IPS DF 6.9 (cell line): Measurements from ENCODE around the gene RPL36.

Experiments
- DNase-seq: peaks from one replicate; pipeline ENCODE4 v3.0.0-alpha.2; 2013; ENCODE audit warnings: low read depth, low spot score
- H3K27ac ChIP-seq: one replicate; pipeline ENCODE4 v1.5.1; 2013; ENCODE audit warnings: low read length, control low read depth
- H3K27me3 ChIP-seq: 2 replicates; pipeline ENCODE4 v1.6.1; 2013; ENCODE audit warnings: mild to moderate bottlenecking, low read length; ENCODE audit not compliant: control insufficient read depth, insufficient read depth
- H3K36me3 ChIP-seq: 2 replicates; pipeline ENCODE4 v1.6.1; 2013; ENCODE audit warnings: low read length; ENCODE audit not compliant: control insufficient read depth, insufficient read depth
- H3K4me1 ChIP-seq: 2 replicates; pipeline ENCODE4 v1.6.1; 2013; ENCODE audit warnings: low read length; ENCODE audit not compliant: control insufficient read depth, insufficient read depth
- H3K4me3 ChIP-seq: 2 replicates; pipeline ENCODE4 v1.5.1; 2013; ENCODE audit warnings: mild to moderate bottlenecking, low read length
- H3K9me3 ChIP-seq: 2 replicates; pipeline ENCODE4 v1.6.1; 2013; ENCODE audit warnings: low read length, inconsistent platforms; ENCODE audit not compliant: control insufficient read depth, insufficient read depth
- WGBS: extraction: QIAGEN DNeasy Blood & Tissue Kit; methylation state at CpG from one replicate; pipeline ENCODE4 v1.1.7; 2013; ENCODE audit warnings: mixed read lengths, missing lambda C conversion rate; ENCODE audit not compliant: insufficient read length, insufficient coverage; 5-methylcytosine and 5-hydroxymethylcytosine counted together

Gene RPL36

DNA sequence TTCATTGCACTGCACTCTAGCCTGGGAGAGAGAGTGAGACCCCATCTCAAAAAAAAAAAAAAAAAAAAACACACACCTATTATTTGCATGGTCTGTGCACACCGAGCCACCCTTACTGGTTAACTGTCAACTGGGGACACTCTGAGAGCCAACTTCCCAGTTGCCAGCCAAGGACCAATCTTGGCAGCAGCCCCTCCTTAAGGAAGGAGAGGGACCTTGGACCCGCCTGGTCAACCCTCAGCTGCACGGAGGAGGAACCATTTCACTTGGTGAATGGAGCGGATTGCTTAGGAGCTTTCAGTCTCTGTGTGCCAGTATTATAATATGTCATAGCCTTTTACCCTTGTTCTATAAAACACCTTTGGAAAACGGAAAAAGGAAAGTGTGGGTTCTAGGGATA is 34.7 kb upstream of the RPL36 start:
- whole genome bisulfite sequencing, result no CpG with 5 or more reads among the region's 5 CpGs
- H3K36me3 ChIP-seq, result peaks cover 51% of the 10 kb centered on the region
- no peaks in the 10 kb centered on the region for H3K9me3 ChIP-seq
- H3K4me1 ChIP-seq, result no peaks in the 10 kb centered on the region
- no peak overlapping the region for H3K4me3 ChIP-seq
- DNase-seq, result no peak
- no peaks in the 10 kb centered on the region for H3K27me3 ChIP-seq
- H3K27ac ChIP-seq, result no peak overlapping the region

GRCh38 chr19:5661483-5661882 is 28.6 kb upstream of the RPL36 start:
- WGBS, result no CpG with 5 or more reads among the region's 42 CpGs
- H3K27me3 ChIP-seq, result no peaks in the 10 kb centered on the region
- H3K4me1 ChIP-seq, result no peaks in the 10 kb centered on the region
- H3K4me3 ChIP-seq, result no peak overlapping the region
- H3K36me3 ChIP-seq, result peaks cover 39% of the 10 kb centered on the region
- DNase-seq, result no peak
- H3K9me3 ChIP-seq, result no peaks in the 10 kb centered on the region
- H3K27ac ChIP-seq, result no peak overlapping the region

- WGBS, result no CpG with 5 or more reads among the region's 17 CpGs
- no peak overlapping the region for H3K4me3 ChIP-seq
These were observed 26.2 kb upstream of the RPL36 start for GRCh38 chr19:5663904-5664303.

GRCh38 chr19:5664515-5664914 is 25.6 kb upstream of the RPL36 start:
- no peak overlapping the region for H3K4me3 ChIP-seq
- H3K4me1 ChIP-seq, result no peaks in the 10 kb centered on the region
- H3K27ac ChIP-seq, result no peak overlapping the region
- H3K36me3 ChIP-seq, result peaks cover 44% of the 10 kb centered on the region
- WGBS, result no CpG with 5 or more reads among the region's 2 CpGs
- H3K27me3 ChIP-seq, result no peaks in the 10 kb centered on the region
- DNase-seq, result no peak
- H3K9me3 ChIP-seq, result no peaks in the 10 kb centered on the region

More at GRCh38 chr19:5663904-5664303, 26.2 kb upstream of the RPL36 start:
- Histone ChIP-seq H3K36me3 (peaks cover 38% of the 10 kb centered on the region), H3K27ac (no peak overlapping the region), H3K4me1 (no peaks in the 10 kb centered on the region), H3K9me3 (no peaks in the 10 kb centered on the region), H3K27me3 (no peaks in the 10 kb centered on the region)
- DNase-seq, result no peak

DNA sequence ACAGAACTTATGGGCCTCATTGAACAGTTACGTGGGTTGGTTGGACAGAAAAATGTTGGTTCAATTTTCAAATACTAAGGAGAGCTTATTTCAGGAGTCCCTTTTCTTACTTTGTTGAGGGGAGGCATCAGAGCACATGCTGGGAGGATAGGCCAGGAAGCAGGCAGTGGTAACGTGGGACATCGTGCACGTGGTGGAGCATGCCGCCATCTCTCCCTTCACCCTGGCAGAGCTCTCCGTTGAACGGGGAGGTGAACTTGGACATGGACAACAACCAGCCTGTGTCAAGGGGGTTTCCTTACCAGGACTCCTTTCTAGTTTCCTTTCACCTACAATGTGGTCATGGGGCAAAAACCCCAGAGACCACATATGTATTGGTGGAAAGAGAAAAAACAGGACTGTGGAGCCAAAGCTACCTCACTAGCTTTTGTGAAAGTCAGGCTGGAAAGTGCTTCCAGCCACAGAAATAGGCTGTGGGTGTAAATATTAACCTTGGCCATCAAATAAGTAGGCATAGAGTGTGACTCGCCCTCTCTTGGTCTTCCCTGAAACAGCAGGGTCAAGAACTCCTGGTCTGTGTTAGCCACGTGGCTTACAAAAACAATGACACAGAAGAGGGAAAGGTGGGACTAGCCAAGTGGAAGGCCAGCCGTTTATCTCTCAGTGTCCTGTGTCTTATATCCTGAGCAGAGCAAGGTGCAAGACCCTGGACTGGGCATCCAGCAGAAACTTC is 24.1 kb upstream of the RPL36 start:
- H3K4me1 ChIP-seq, result no peaks in the 10 kb centered on the region
- DNase-seq, result no peak
- no peak overlapping the region for H3K27ac ChIP-seq
- H3K27me3 ChIP-seq, result no peaks in the 10 kb centered on the region
- no peaks in the 10 kb centered on the region for H3K9me3 ChIP-seq
- peaks cover 44% of the 10 kb centered on the region for H3K36me3 ChIP-seq
- WGBS, result no CpG with 5 or more reads among the region's 10 CpGs
- H3K4me3 ChIP-seq, result no peak overlapping the region

- no peaks in the 10 kb centered on the region for H3K27me3 ChIP-seq
- no CpG with 5 or more reads among the region's 26 CpGs for WGBS
These were observed 23.0 kb upstream of the RPL36 start for GRCh38 chr19:5666921-5667610.

DNA sequence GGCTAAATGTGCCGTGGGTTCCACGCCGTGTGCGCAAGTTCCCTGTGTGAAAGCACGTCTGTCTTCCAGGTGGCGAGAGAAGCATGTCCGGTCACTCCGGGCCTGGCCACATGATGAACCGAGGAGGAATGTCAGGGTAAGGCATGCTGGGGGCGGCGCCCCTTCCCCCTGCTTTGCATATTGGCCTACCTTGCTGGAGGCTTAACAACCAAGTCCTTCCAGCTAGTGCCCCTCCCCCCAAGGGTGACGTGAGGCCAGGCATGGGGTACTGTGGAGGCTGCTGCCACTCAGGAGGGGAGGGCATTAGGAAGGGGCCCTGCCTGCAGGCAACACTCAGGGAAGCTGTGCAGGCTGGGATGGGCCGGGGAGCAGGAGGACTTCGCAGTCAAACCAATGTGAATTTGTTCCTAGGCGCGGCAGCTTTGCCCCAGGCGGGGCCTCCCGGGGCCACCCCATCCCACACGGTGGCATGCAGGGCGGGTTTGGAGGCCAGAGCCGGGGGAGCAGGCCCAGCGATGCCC is 22.3 kb upstream of the RPL36 start:
- no peak overlapping the region for H3K4me3 ChIP-seq
- no peaks in the 10 kb centered on the region for H3K4me1 ChIP-seq
- WGBS, result no CpG with 5 or more reads among the region's 22 CpGs
- no peaks in the 10 kb centered on the region for H3K27me3 ChIP-seq
- H3K36me3 ChIP-seq, result peaks cover 38% of the 10 kb centered on the region
- no peak for DNase-seq
- H3K27ac ChIP-seq, result no peak overlapping the region
- no peaks in the 10 kb centered on the region for H3K9me3 ChIP-seq

More at GRCh38 chr19:5666921-5667610, 23.0 kb upstream of the RPL36 start:
- Histone ChIP-seq H3K4me3 (no peak overlapping the region), H3K4me1 (no peaks in the 10 kb centered on the region), H3K27ac (no peak overlapping the region), H3K36me3 (peaks cover 41% of the 10 kb centered on the region), H3K9me3 (no peaks in the 10 kb centered on the region)
- DNase-seq, result no peak

- Histone ChIP-seq H3K4me1 (no peaks in the 10 kb centered on the region), H3K27me3 (no peaks in the 10 kb centered on the region), H3K4me3 (no peak overlapping the region), H3K9me3 (no peaks in the 10 kb centered on the region), H3K36me3 (peaks cover 29% of the 10 kb centered on the region), H3K27ac (no peak overlapping the region)
- no peak for DNase-seq
- WGBS, result no CpG with 5 or more reads among the region's 11 CpGs
These were observed 20.9 kb upstream of the RPL36 start for GRCh38 chr19:5669212-5669611.

- H3K27me3 ChIP-seq, result no peaks in the 10 kb centered on the region
- no peaks in the 10 kb centered on the region for H3K9me3 ChIP-seq
- no peak for DNase-seq
- no peak overlapping the region for H3K4me3 ChIP-seq
- peaks cover 2% of the 10 kb centered on the region for H3K4me1 ChIP-seq
- WGBS, result no CpG with 5 or more reads among the region's 7 CpGs
- H3K36me3 ChIP-seq, result peaks cover 24% of the 10 kb centered on the region
- no peak overlapping the region for H3K27ac ChIP-seq
These were observed 18.5 kb upstream of the RPL36 start for GRCh38 chr19:5671600-5671999.

DNA sequence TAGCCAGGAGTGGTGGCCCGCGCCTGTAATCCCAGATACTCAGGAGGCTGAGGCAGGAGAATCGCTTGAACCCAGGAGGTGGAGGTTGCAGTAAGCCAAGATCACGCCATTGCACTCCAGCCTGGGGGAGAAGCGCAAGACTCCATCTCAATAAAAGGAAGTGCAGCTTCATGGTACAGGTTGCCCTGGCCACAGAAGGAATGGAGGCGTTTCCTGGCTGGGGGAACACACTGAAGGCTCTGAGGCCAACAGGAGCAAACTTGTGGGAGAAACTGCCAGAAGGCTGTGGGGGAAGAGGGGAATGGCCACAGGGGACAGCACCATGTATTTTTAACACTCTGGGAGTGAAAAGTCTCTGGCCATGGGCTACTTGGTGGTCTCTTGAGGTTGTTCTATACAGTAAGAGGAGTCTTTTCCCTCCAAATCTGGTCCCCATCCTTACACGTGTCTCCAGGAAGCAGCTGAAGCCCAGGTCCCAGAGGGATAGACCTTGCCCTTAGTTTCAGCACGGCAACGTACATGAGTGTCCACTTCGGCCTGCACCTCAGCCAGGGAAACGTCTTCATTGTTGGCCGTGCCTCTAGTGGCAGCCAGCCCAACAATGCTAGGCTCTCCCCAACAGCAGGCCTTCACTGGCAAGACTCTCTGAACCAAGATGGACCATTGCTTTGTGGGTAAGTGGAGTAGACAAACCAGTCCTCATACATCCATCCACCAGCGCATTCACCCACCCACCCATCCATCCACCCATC is 17.2 kb upstream of the RPL36 start:
- H3K27ac ChIP-seq, result no peak overlapping the region

More for the DNA sequence above, 17.2 kb upstream of the RPL36 start:
- Histone ChIP-seq H3K27me3 (no peaks in the 10 kb centered on the region), H3K4me1 (peaks cover 2% of the 10 kb centered on the region), H3K4me3 (no peak overlapping the region), H3K9me3 (no peaks in the 10 kb centered on the region), H3K36me3 (peaks cover 18% of the 10 kb centered on the region)
- no peak for DNase-seq
- no CpG with 5 or more reads among the region's 13 CpGs for WGBS
